Tibial nerve (tissue), 4 donors: Measurements from ENCODE around the gene ACTA1. TPM values are rescaled to one million over a fixed set of nuclear protein-coding genes. Genes with fewer than 3 reads are reported as not detected.

Experiments
- DNase-seq, 2 donors: peaks; one replicate each; pipeline ENCODE4 v3.0.0-alpha.2; 2019; ENCODE audit warnings: low spot score in 2 of 2
- H3K27ac ChIP-seq, 4 donors: fragments of 200-600 bp; sonication (generic) in 3 of 4; one replicate each; pipeline ENCODE4 v1.5.1; 2017 to 2019; ENCODE audit warnings: mild to moderate bottlenecking in 1 of 4
- H3K27me3 ChIP-seq, 2 donors: fragments of 200-600 bp; sonication (generic) in 1 of 2; one replicate each; pipeline versions ENCODE4 v1.5.1 to v1.6.0; 2017 to 2019
- H3K36me3 ChIP-seq, 3 donors: fragments of 200-600 bp; sonication (generic); one replicate each; pipeline ENCODE4 v1.5.1; 2018 to 2019
- H3K4me1 ChIP-seq, 4 donors: fragments of 200-600 bp; sonication (generic) in 3 of 4; one replicate each; pipeline ENCODE4 v1.5.1; 2017 to 2019
- H3K4me3 ChIP-seq, 4 donors: fragments of 200-600 bp; sonication (generic) in 3 of 4; one replicate each; pipeline ENCODE4 v1.5.1; 2017 to 2019; ENCODE audit warnings: mild to moderate bottlenecking in 1 of 4, moderate library complexity in 1 of 4
- H3K9me3 ChIP-seq, 4 donors: fragments of 200-600 bp; sonication (generic) in 3 of 4; one replicate each; pipeline ENCODE4 v1.5.1; 2017 to 2019
- CTCF ChIP-seq, 5 experiments: fragments of 200-600 bp in 3 of 5; fragments of 450-650 bp in 2 of 5; sonication (generic) in 3 of 5; IDR thresholded peaks; one replicate each; pipeline ENCODE4 v1.5.1; 2016 to 2019; ENCODE audit warnings: antibody characterized with exemption in 5 of 5, mild to moderate bottlenecking in 3 of 5, moderate library complexity in 2 of 5
- EP300 ChIP-seq, 2 donors: sonication (generic); formaldehyde crosslinking; IDR thresholded peaks; one replicate each; pipeline ENCODE4 v1.6.1; 2017; ENCODE audit warnings: antibody characterized with exemption in 2 of 2, mild to moderate bottlenecking in 1 of 2
- POLR2A ChIP-seq, 2 donors: fragments of 450-650 bp; IDR thresholded peaks; one replicate each; pipeline ENCODE4 v1.6.1; 2017; ENCODE audit warnings: antibody characterized with exemption in 2 of 2, mild to moderate bottlenecking in 2 of 2, moderate library complexity in 2 of 2
- WGBS, 2 donors: methylation state at CpG; one replicate each; pipeline ENCODE4 v1.1.5; 2018; 5-methylcytosine and 5-hydroxymethylcytosine counted together
- total RNA-seq, 4 donors: library from RNA; depleted of rRNA; stranded (reverse); fragments of >200 nt; gene quantifications; one replicate each; pipeline ENCODE4 v1.1.0, GENCODE V29; 2016

Gene ACTA1
- total RNA-seq, 4 donors from 2014 or later = 0.39 to 1.0 TPM; not detected in 2

- WGBS, 2 donors = 25 to 43% methylated on average over 12 to 15 of the region's 18 CpGs
Observed at GRCh38 chr1:229409616-229410369, 24.1 kb downstream of the ACTA1 start.

GRCh38 chr1:229408458-229409037 lies 25.3 kb downstream of the ACTA1 start:
- Histone ChIP-seq H3K27ac (no peak overlapping the region), H3K4me3 (no peak overlapping the region), H3K36me3 (no peaks in the 10 kb centered on the region), H3K9me3 (no peaks in the 10 kb centered on the region), H3K27me3 (peaks cover 0 to 60% of the 10 kb centered on the region in 2 donors), H3K4me1 (peaks cover 0 to 52% (median 28%) of the 10 kb centered on the region in 4 donors)
- WGBS, 2 donors = 47 to 55% methylated on average over 8 of the region's 8 CpGs
- DNase-seq = no peak
- no peak for TF ChIP-seq EP300 (IDR thresholded peaks at IDR 0.05)
- TF ChIP-seq CTCF (IDR thresholded peaks at IDR 0.05) = no peak
- no peak for TF ChIP-seq POLR2A (IDR thresholded peaks at IDR 0.05)

More at GRCh38 chr1:229409616-229410369, 24.1 kb downstream of the ACTA1 start:
- no peak overlapping the region for H3K4me3 ChIP-seq
- peaks cover 0 to 55% of the 10 kb centered on the region in 2 donors for H3K27me3 ChIP-seq
- no peaks in the 10 kb centered on the region for H3K9me3 ChIP-seq
- H3K27ac ChIP-seq = peak overlapping the region in 1 of 4 donors; percentile 38
- no peak for DNase-seq
- H3K36me3 ChIP-seq = no peaks in the 10 kb centered on the region
- no peak for TF ChIP-seq EP300 (IDR thresholded peaks at IDR 0.05)
- no peak for TF ChIP-seq POLR2A (IDR thresholded peaks at IDR 0.05)
- TF ChIP-seq CTCF (IDR thresholded peaks at IDR 0.05) = no peak
- H3K4me1 ChIP-seq = peaks cover 0 to 52% (median 28%) of the 10 kb centered on the region in 4 donors

GRCh38 chr1:229407206-229408026 lies 26.5 kb downstream of the ACTA1 start:
- Histone ChIP-seq H3K27me3 (peaks cover 0 to 65% of the 10 kb centered on the region in 2 donors), H3K4me1 (peaks cover 0 to 52% (median 28%) of the 10 kb centered on the region in 4 donors), H3K36me3 (no peaks in the 10 kb centered on the region), H3K9me3 (no peaks in the 10 kb centered on the region), H3K4me3 (peak overlapping the region; percentile 6 to 44 (median 31)), H3K27ac (no peak overlapping the region)
- DNase-seq = no peak
- 3 to 13% methylated on average over 8 to 42 of the region's 68 CpGs for WGBS, 2 donors
- TF ChIP-seq CTCF (IDR thresholded peaks at IDR 0.05) = no peak

- Histone ChIP-seq H3K4me3 (peak overlapping the region; percentile 6 to 44 (median 31)), H3K4me1 (peaks cover 0 to 51% (median 28%) of the 10 kb centered on the region in 4 donors), H3K27ac (no peak overlapping the region), H3K36me3 (no peaks in the 10 kb centered on the region), H3K27me3 (peaks cover 0 to 68% of the 10 kb centered on the region in 2 donors), H3K9me3 (no peaks in the 10 kb centered on the region)
- WGBS, 2 donors = 4 to 5% methylated on average over 10 of the region's 10 CpGs
- TF ChIP-seq POLR2A (IDR thresholded peaks at IDR 0.05) (no peak), CTCF (IDR thresholded peaks at IDR 0.05) (no peak), EP300 (IDR thresholded peaks at IDR 0.05) (no peak)
- DNase-seq = no peak
Observed at GRCh38 chr1:229406798-229407197, 27.1 kb downstream of the ACTA1 start.
